Gastroesophageal sphincter (tissue), 3 donors: ENCODE results near the gene GXYLT2.

ENCODE experiments used
- EP300 ChIP-seq: sonication (generic); formaldehyde crosslinking; IDR thresholded peaks from one replicate; pipeline ENCODE4 v1.6.1; 2017; ENCODE audit warnings: antibody characterized with exemption, mild to moderate bottlenecking
- TF ChIP-seq, protein P1 (sequence below), 4 experiments: fragments of 200-600 bp in 2 of 4; fragments of 450-650 bp in 2 of 4; sonication (generic) in 1 of 4; IDR thresholded peaks; one replicate each; pipeline ENCODE4 v1.5.1; 2017 to 2019; ENCODE audit warnings: antibody characterized with exemption in 4 of 4, mild to moderate bottlenecking in 2 of 4, moderate library complexity in 2 of 4

- TF ChIP-seq, protein P1, sequence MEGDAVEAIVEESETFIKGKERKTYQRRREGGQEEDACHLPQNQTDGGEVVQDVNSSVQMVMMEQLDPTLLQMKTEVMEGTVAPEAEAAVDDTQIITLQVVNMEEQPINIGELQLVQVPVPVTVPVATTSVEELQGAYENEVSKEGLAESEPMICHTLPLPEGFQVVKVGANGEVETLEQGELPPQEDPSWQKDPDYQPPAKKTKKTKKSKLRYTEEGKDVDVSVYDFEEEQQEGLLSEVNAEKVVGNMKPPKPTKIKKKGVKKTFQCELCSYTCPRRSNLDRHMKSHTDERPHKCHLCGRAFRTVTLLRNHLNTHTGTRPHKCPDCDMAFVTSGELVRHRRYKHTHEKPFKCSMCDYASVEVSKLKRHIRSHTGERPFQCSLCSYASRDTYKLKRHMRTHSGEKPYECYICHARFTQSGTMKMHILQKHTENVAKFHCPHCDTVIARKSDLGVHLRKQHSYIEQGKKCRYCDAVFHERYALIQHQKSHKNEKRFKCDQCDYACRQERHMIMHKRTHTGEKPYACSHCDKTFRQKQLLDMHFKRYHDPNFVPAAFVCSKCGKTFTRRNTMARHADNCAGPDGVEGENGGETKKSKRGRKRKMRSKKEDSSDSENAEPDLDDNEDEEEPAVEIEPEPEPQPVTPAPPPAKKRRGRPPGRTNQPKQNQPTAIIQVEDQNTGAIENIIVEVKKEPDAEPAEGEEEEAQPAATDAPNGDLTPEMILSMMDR (IDR thresholded peaks at IDR 0.05), result no peak
- TF ChIP-seq EP300, result no peak
Measured at GRCh38 chr3:72907731-72908620, 20.1 kb downstream of the GXYLT2 start.
